Calu3 (cell line): ENCODE measurements around the gene SLFN11. TPM values are rescaled to one million over a fixed set of nuclear protein-coding genes. Genes with fewer than 3 reads are reported as not detected.
"Not testable (repeated sequence)": the region's sequence is repeated elsewhere in the genome, so short reads cannot be mapped to it uniquely, and the experiment has no call there.

Experiments
- BruUV-seq: library from RNA; stranded (reverse); fragments of 400-500 nt; replicated peaks from 2 replicates; lab custom pipeline; 2021; lab: Mats Ljungman, UMichigan
- CTCF ChIA-PET: fragments of 300-600 bp; sonication (Branson Sonifier 250); formaldehyde crosslinking; loops from one replicate; lab custom pipeline; 2022; ENCODE audit warnings: antibody characterized with exemption; lab: Charles Lee
- DNase-seq: peaks from one replicate; pipeline ENCODE4 v3.0.0; 2022
- H3K27ac Mint-ChIP-seq: one replicate; pipeline ENCODE4 v1.8.0; 2022; ENCODE audit warnings: mixed read lengths; ENCODE audit not compliant: unreplicated experiment
- H3K27me3 Mint-ChIP-seq: one replicate; pipeline ENCODE4 v1.8.0; 2022; ENCODE audit warnings: mixed read lengths; ENCODE audit not compliant: unreplicated experiment
- H3K36me3 Mint-ChIP-seq: one replicate; pipeline ENCODE4 v1.8.0; 2022; ENCODE audit warnings: mild to moderate bottlenecking, moderate library complexity, mixed read lengths; ENCODE audit not compliant: insufficient read depth, unreplicated experiment
- H3K4me1 Mint-ChIP-seq: one replicate; pipeline ENCODE4 v1.8.0; 2022; ENCODE audit warnings: mild to moderate bottlenecking, low read depth, mixed read lengths; ENCODE audit not compliant: unreplicated experiment
- H3K4me3 Mint-ChIP-seq: one replicate; pipeline ENCODE4 v1.8.0; 2022; ENCODE audit warnings: mild to moderate bottlenecking, low read depth, moderate library complexity, mixed read lengths; ENCODE audit not compliant: unreplicated experiment
- H3K9me3 Mint-ChIP-seq: one replicate; pipeline ENCODE4 v1.8.0; 2022; ENCODE audit warnings: low read depth, mixed read lengths; ENCODE audit not compliant: unreplicated experiment
- intact Hi-C: fragments of 100-400 bp; cut with micrococcal nuclease; formaldehyde crosslinking; loops from one replicate; pipeline ENCODE4 v1.10.0; 2022; ENCODE audit not compliant: unreplicated experiment
- total RNA-seq: library from RNA; stranded (reverse); gene quantifications from 2 replicates; pipeline ENCODE4 v1.2.3, GENCODE V29; 2022
- TF ChIP-seq, protein P1 (sequence below): fragments of 200-600 bp; IDR thresholded peaks from one replicate; pipeline ENCODE4 v1.8.0; 2022; ENCODE audit warnings: antibody characterized with exemption; ENCODE audit not compliant: unreplicated experiment

The SLFN11 gene
- total RNA-seq, 1 experiment from 2014 or later = 38.2 TPM

DNA sequence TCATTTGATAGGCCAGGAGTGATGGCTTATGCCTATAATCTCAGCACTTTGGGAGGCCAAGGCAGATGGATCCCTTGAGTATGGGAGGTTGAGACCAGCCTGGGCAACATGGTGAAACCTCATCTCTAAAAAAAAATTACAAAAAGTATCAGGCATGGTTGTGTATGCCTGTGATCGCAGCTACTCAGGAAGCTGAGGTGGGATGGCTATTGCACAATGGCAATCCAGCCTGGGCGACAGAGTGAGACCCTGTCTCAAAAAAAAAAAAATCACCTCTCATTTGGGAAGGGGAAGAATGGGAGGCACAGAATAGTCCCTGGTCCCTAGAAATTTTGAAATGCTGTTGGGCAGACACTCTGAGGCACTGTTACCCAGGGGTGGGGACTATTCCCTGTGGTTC, 35.2 kb downstream of the SLFN11 start:
- CTCF ChIA-PET = interaction anchor here (0.7 kb wide), 1 partner anchor 38 kb away, joined by 3 read pairs; no protein-coding TSS in a partner anchor
- Mint-ChIP-seq H3K4me3 (no peak overlapping the region), H3K36me3 (no peaks in the 10 kb centered on the region), H3K9me3 (peaks cover 3% of the 10 kb centered on the region), H3K27ac (no peak overlapping the region), H3K4me1 (no peaks in the 10 kb centered on the region), H3K27me3 (peaks cover 29% of the 10 kb centered on the region)
- DNase-seq = no peak
- intact Hi-C loops = no loop called here
- BruUV-seq = no TSS peak
- TF ChIP-seq, protein P1, sequence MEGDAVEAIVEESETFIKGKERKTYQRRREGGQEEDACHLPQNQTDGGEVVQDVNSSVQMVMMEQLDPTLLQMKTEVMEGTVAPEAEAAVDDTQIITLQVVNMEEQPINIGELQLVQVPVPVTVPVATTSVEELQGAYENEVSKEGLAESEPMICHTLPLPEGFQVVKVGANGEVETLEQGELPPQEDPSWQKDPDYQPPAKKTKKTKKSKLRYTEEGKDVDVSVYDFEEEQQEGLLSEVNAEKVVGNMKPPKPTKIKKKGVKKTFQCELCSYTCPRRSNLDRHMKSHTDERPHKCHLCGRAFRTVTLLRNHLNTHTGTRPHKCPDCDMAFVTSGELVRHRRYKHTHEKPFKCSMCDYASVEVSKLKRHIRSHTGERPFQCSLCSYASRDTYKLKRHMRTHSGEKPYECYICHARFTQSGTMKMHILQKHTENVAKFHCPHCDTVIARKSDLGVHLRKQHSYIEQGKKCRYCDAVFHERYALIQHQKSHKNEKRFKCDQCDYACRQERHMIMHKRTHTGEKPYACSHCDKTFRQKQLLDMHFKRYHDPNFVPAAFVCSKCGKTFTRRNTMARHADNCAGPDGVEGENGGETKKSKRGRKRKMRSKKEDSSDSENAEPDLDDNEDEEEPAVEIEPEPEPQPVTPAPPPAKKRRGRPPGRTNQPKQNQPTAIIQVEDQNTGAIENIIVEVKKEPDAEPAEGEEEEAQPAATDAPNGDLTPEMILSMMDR = no peak

DNA sequence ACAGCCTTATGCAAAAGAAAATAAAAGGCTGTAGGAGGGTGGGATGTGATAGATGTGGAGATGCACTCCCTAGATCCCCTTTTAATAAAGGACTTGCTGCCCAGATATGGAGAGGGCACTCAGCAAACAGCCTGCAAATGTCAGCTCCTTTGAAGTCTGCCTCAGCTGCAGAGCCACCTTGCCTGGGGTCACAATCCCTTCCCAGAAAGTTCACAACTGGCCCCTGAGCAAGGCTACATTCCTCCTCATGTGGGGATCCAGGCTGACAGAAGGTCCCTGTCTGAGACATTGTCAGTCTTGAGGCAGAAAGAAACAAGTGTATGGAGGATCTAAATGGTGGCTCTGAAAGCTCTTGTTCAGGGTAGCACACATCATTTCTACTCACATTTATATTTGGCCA, 36.1 kb downstream of the SLFN11 start:
- DNase-seq = no peak
- TF ChIP-seq, protein P1 = no peak
- CTCF ChIA-PET = no interaction called here
- Mint-ChIP-seq H3K27ac (no peak overlapping the region), H3K4me3 (no peak overlapping the region), H3K27me3 (peaks cover 29% of the 10 kb centered on the region), H3K4me1 (no peaks in the 10 kb centered on the region), H3K9me3 (peaks cover 3% of the 10 kb centered on the region), H3K36me3 (no peaks in the 10 kb centered on the region)
- no TSS peak for BruUV-seq
- intact Hi-C loops = no loop called here

DNA sequence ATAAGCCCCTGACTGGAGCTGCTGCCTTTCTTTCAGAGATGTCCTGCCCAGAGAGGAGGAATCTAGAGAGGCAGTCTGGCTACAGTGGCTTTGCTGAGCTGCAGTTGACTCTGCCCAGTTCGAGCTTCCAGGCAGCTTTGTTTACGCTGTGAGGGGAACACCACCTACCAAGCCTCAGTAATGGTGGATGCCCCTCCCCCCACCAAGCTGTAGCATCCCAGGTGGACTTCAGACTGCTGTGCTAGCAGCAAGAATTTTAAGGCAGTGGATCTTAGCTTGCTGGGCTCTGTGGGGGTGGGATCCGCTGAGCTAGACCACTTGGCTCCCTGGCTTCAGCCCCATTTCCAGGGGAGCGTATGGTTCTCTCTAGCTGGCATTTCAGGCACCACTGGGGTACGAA, 39.8 kb downstream of the SLFN11 start:
- H3K27me3 Mint-ChIP-seq = peaks cover 65% of the 10 kb centered on the region
- BruUV-seq, H3K4me1 Mint-ChIP-seq, H3K9me3 Mint-ChIP-seq, H3K27ac Mint-ChIP-seq, intact Hi-C loops, H3K36me3 Mint-ChIP-seq, H3K4me3 Mint-ChIP-seq, DNase-seq: not testable (repeated sequence)
- CTCF ChIA-PET = interaction anchor here (0.6 kb wide), 1 partner anchor 207 kb away, joined by 4 read pairs; no protein-coding TSS in a partner anchor

DNA sequence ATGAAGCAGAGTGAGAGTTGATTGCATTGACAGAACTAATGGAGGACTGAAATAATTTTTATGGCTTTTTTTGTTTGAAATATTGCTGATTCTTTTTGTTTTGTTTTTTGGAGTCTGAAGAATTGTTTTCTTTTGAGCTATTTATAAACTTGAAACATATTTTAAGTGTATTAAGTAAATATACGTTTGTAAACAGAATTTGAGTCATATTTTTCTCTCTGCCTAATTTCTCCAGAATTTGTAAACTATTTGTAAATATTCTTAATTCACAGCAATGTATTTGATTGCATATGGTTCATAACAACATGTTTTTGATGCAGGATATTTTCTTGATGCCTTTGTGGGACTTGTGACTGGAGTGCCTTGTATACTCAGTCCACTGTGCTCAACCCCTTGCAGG, 50.7 kb downstream of the SLFN11 start:
- BruUV-seq = no TSS peak
- H3K4me3 Mint-ChIP-seq = no peak overlapping the region
- TF ChIP-seq, protein P1 = no peak
- no peaks in the 10 kb centered on the region for H3K9me3 Mint-ChIP-seq
- CTCF ChIA-PET = no interaction called here
- peaks cover 40% of the 10 kb centered on the region for H3K27me3 Mint-ChIP-seq
- no peak overlapping the region for H3K27ac Mint-ChIP-seq
- no peak for DNase-seq
- H3K36me3 Mint-ChIP-seq = no peaks in the 10 kb centered on the region
- intact Hi-C loops = no loop called here
- H3K4me1 Mint-ChIP-seq = no peaks in the 10 kb centered on the region

DNA sequence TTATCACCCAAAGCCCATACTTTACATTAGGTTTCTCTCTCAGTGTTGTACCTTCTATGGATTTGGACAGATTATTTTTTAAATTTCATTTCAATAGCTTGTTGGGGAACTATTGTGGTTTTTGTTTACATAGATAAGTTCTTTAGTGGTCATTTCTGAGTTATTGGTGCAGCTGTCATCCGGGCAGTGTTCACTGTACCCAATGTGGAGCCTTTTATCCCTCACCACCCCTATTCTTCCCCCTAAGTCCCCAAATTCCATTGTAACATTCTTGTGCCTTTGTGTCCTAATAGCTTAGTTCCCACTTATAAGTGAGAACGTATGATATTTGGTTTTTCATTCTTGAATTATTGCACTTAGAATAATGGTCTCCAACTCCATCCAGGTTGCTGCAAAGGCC, 57.5 kb downstream of the SLFN11 start:
- no peak overlapping the region for H3K27ac Mint-ChIP-seq
- peaks cover 19% of the 10 kb centered on the region for H3K4me1 Mint-ChIP-seq
- no peaks in the 10 kb centered on the region for H3K36me3 Mint-ChIP-seq
- no peak overlapping the region for H3K4me3 Mint-ChIP-seq
- H3K27me3 Mint-ChIP-seq = no peaks in the 10 kb centered on the region
- DNase-seq = no peak
- TF ChIP-seq, protein P1 = no peak
- intact Hi-C loops = loop anchor here (10.0 kb wide), 3 partner anchors 119 to 429 kb away; partner anchors contain the start of gene SLFN12
- CTCF ChIA-PET = interaction anchor here (1.1 to 1.3 kb wide), 3 partner anchors 59 to 223 kb away, joined by 3 to 7 read pairs (median 3); no protein-coding TSS in a partner anchor
- no peaks in the 10 kb centered on the region for H3K9me3 Mint-ChIP-seq
- no TSS peak for BruUV-seq
